ENCODE data around the gene SLC38A3.

The SLC38A3 gene

GRCh38 chr3:50177346-50177745 lies 27.7 kb upstream of the SLC38A3 start:
- H4K20me1 ChIP-seq (ENCODE audit: insufficient read depth, low read length): no peaks in the 10 kb centered on the region
- no peaks in the 10 kb centered on the region for H3K36me3 ChIP-seq (replicated peaks; ENCODE audit: low read depth, low read length)
- no peaks in the 10 kb centered on the region for H3K27me3 ChIP-seq (ENCODE audit: low read depth, low read length)
- no peaks in the 10 kb centered on the region for H3K79me2 ChIP-seq (ENCODE audit: low read length)
- H3K4me3 ChIP-seq (ENCODE audit: low read length): no peak overlapping the region
- H3K4me2 ChIP-seq (ENCODE audit: low read length): no peak overlapping the region
- no peak for TF ChIP-seq EZH2phosphoT487 (IDR thresholded peaks at IDR 0.05; ENCODE audit: low read depth)
- no peak for TF ChIP-seq CTCF (IDR thresholded peaks at IDR 0.05; ENCODE audit: low read depth, low read length)
- H3K9me3 ChIP-seq (ENCODE audit: insufficient read depth, low read length): no peaks in the 10 kb centered on the region
- no peak overlapping the region for H3K9ac ChIP-seq (ENCODE audit: low read length)
- no peak overlapping the region for H2AFZ ChIP-seq (ENCODE audit: low read depth, low read length)
- no peak overlapping the region for H3K27ac ChIP-seq (ENCODE audit: low read length)
- no peaks in the 10 kb centered on the region for H3K4me1 ChIP-seq (ENCODE audit: low read length)

DNA sequence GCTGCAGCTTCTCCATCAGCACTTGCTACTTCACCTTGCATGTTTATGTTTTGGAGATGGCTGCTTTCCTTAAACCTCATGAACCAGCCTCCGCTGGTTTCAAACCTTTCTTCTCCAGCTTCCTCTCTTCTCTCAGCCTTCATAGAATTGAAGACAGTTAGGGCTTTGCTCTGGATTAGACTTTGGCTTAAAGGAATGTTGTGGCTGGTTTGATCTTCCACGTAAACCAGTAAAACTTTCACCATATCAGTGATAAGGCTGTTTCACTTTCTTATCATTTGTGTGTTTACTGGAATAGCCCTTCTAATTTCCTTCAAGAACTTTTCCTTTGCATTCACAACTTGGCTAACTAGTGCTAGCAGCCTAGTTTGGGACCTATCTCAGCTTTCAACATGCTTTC lies 25.4 kb upstream of the SLC38A3 start:
- no peak for TF ChIP-seq CTCF (IDR thresholded peaks at IDR 0.05; ENCODE audit: low read depth, low read length)
- TF ChIP-seq EZH2phosphoT487 (IDR thresholded peaks at IDR 0.05; ENCODE audit: low read depth): no peak
- Histone ChIP-seq H3K27ac (ENCODE audit: low read length) (no peak overlapping the region), H4K20me1 (ENCODE audit: insufficient read depth, low read length) (no peaks in the 10 kb centered on the region), H3K9ac (ENCODE audit: low read length) (no peak overlapping the region), H3K27me3 (ENCODE audit: low read depth, low read length) (no peaks in the 10 kb centered on the region), H2AFZ (ENCODE audit: low read depth, low read length) (no peak overlapping the region), H3K4me1 (ENCODE audit: low read length) (no peaks in the 10 kb centered on the region), H3K4me2 (ENCODE audit: low read length) (no peak overlapping the region), H3K4me3 (ENCODE audit: low read length) (no peak overlapping the region), H3K9me3 (ENCODE audit: insufficient read depth, low read length) (no peaks in the 10 kb centered on the region), H3K79me2 (ENCODE audit: low read length) (no peaks in the 10 kb centered on the region), H3K36me3 (replicated peaks; ENCODE audit: low read depth, low read length) (no peaks in the 10 kb centered on the region)

GRCh38 chr3:50181985-50182384 lies 23.1 kb upstream of the SLC38A3 start:
- H3K36me3 ChIP-seq (replicated peaks; ENCODE audit: low read depth, low read length): no peaks in the 10 kb centered on the region

DNA sequence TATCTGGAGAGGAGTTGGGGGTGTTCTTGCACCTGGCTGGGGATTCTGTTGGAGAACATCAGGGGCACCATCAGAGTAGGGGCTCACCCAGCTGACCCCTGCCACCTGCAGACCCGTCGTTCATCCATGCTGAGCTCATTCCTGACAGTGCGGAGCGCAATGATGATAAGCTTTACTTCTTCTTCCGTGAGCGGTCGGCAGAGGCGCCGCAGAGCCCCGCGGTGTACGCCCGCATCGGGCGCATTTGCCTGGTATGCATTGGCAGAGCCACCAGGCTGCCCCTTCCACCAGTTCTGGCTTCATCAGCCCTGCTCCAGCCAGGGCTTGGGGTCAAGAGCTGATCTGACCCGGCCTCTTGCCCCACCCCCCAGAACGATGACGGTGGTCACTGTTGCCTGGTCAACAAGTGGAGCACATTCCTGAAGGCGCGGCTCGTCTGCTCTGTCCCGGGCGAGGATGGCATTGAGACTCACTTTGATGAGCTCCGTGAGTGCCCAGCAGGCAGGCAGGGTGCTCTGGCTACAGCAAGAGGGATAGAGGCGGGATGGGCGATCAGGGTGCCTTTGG lies 22.5 kb upstream of the SLC38A3 start:
- no peak overlapping the region for H3K9ac ChIP-seq (ENCODE audit: low read length)
- no peak overlapping the region for H3K27ac ChIP-seq (ENCODE audit: low read length)
- no peak overlapping the region for H3K4me3 ChIP-seq (ENCODE audit: low read length)
- TF ChIP-seq EZH2phosphoT487 (IDR thresholded peaks at IDR 0.05; ENCODE audit: low read depth): no peak
- TF ChIP-seq CTCF (IDR thresholded peaks at IDR 0.05; ENCODE audit: low read depth, low read length): no peak
- H3K79me2 ChIP-seq (ENCODE audit: low read length): no peaks in the 10 kb centered on the region
- H3K36me3 ChIP-seq (replicated peaks; ENCODE audit: low read depth, low read length): no peaks in the 10 kb centered on the region
- H3K4me1 ChIP-seq (ENCODE audit: low read length): no peaks in the 10 kb centered on the region
- no peak overlapping the region for H2AFZ ChIP-seq (ENCODE audit: low read depth, low read length)
- H3K4me2 ChIP-seq (ENCODE audit: low read length): no peak overlapping the region
- H3K9me3 ChIP-seq (ENCODE audit: insufficient read depth, low read length): no peaks in the 10 kb centered on the region
- no peaks in the 10 kb centered on the region for H3K27me3 ChIP-seq (ENCODE audit: low read depth, low read length)
- no peaks in the 10 kb centered on the region for H4K20me1 ChIP-seq (ENCODE audit: insufficient read depth, low read length)

More at GRCh38 chr3:50181985-50182384, 23.1 kb upstream of the SLC38A3 start:
- Histone ChIP-seq H3K4me2 (ENCODE audit: low read length) (no peak overlapping the region), H2AFZ (ENCODE audit: low read depth, low read length) (no peak overlapping the region), H3K27me3 (ENCODE audit: low read depth, low read length) (no peaks in the 10 kb centered on the region), H4K20me1 (ENCODE audit: insufficient read depth, low read length) (no peaks in the 10 kb centered on the region), H3K27ac (ENCODE audit: low read length) (no peak overlapping the region), H3K79me2 (ENCODE audit: low read length) (no peaks in the 10 kb centered on the region), H3K4me1 (ENCODE audit: low read length) (no peaks in the 10 kb centered on the region), H3K9me3 (ENCODE audit: insufficient read depth, low read length) (no peaks in the 10 kb centered on the region), H3K9ac (ENCODE audit: low read length) (no peak overlapping the region), H3K4me3 (ENCODE audit: low read length) (no peak overlapping the region)
- TF ChIP-seq EZH2phosphoT487 (IDR thresholded peaks at IDR 0.05; ENCODE audit: low read depth) (no peak), CTCF (IDR thresholded peaks at IDR 0.05; ENCODE audit: low read depth, low read length) (no peak)

Data from OCI-LY3 (cell line).